ENCODE measurements around the gene TRPV3.
"Not testable (repeated sequence)": the region's sequence is repeated elsewhere in the genome, so short reads cannot be mapped to it uniquely, and the experiment has no call there.

The TRPV3 gene

GRCh38 chr17:3497101-3497500 is 60.5 kb downstream of the TRPV3 start:
- Histone ChIP-seq H3K4me3 (no peak overlapping the region), H3K27ac (no peak overlapping the region)

DNA sequence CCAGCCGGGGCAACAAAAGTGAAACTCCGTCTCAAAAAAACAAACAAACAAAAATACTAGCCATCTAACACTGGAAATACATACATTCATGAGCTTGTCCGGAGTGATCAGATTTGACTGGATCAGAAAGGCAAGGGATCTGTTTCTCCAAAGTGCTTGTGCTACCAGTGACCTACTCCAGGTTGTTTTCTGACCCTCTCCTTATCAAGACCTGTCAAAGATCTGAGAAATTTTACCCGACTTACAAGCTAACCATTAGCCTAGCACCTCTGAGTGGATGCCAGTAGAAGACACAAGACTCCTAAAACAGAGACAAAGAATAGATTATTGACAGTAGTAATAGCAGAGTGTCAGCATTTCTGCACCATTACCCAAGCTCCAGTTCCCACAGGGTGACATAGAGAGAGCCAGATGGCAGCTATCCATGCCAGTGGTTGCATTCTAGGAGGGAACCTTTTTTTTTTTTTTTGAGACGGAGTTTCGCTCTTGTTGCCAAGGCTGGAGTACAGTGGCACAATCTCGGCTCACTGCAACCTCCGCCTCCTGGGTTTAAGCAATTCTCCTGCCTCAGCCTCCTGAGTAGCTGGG is 72.0 kb downstream of the TRPV3 start:
- Histone ChIP-seq H3K27ac (no peak overlapping the region), H3K4me3 (no peak overlapping the region)

GRCh38 chr17:3482852-3483251 is 74.8 kb downstream of the TRPV3 start:
- H3K4me3 ChIP-seq: no peak overlapping the region
- no peak overlapping the region for H3K27ac ChIP-seq

DNA sequence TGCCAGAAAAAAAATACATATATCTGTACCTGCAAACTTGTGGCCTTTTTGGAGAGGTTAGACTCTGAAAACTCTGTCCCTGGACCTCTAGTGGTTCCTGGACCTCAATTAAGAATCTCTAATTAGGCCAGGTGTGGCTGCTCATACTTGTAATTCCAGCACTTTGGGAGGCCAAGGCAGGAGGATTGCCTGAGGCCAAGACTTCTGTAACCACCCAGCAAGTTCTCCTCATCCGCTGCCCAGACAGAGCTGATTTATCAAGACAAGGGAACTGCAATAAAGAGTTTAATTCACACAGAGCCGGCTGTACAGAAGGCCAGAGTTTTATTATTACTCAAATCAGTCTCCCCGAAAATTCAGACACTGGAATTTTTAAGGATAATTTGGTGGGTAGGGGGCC is 77.6 kb downstream of the TRPV3 start:
- Histone ChIP-seq H3K27ac (no peak overlapping the region), H3K4me3 (no peak overlapping the region)

DNA sequence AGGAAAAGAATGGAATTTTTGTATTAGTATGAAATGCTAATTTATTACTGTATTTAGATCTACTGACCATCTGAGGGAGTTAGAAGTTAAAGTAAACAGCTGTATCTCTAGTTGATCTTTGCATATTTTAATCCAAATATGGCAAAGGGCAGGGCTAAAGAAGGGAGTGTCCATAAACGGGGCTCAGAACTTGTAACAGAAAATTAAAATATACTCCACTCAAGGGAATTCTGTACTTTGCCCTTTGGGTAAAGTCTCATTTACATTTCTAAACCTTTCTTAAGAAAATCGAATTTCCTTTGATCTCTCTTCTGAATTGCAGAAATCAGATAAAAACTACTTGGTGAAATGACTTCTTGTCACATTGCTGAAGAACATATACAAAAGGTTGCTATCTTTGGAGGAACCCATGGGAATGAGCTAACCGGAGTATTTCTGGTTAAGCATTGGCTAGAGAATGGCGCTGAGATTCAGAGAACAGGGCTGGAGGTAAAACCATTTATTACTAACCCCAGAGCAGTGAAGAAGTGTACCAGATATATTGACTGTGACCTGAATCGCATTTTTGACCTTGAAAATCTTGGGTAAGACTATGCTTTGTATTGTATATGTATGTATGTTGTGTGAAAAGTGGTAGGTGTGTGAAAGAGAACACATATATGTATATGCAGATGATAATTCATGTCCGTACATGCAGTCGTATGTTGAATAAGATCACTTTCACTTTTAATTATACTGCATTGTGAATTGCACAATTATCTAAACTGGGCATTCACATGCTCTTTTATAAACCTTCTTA is 81.6 kb downstream of the TRPV3 start, which contains the start of gene ASPA:
Gene ASPA (plus strand): TSS at position 186 of the 799 bp plus-strand sequence. CDS start 163 bp downstream, at position 349.
- Histone ChIP-seq H3K4me3 (peak within 1 kb of the TSS in 4 of 7 experiments; percentile 6 to 39 (median 14)), H3K27ac (peak within 1 kb of the TSS in 12 of 21 experiments; percentile 21 to 66 (median 48))

- Histone ChIP-seq H3K4me3 (no peak overlapping the region), H3K27ac (peak overlapping the region in 8 of 21 experiments; percentile 5 to 66 (median 36))
These were observed 82.3 kb downstream of the TRPV3 start for GRCh38 chr17:3475251-3475685.

GRCh38 chr17:3474212-3474611 is 83.4 kb downstream of the TRPV3 start:
- Histone ChIP-seq H3K27ac (peak overlapping the region in 1 of 21 experiments; percentile 66), H3K4me3 (no peak overlapping the region)

GRCh38 chr17:3472137-3472536 is 85.5 kb downstream of the TRPV3 start:
- Histone ChIP-seq H3K27ac (no peak overlapping the region), H3K4me3 (no peak overlapping the region)

DNA sequence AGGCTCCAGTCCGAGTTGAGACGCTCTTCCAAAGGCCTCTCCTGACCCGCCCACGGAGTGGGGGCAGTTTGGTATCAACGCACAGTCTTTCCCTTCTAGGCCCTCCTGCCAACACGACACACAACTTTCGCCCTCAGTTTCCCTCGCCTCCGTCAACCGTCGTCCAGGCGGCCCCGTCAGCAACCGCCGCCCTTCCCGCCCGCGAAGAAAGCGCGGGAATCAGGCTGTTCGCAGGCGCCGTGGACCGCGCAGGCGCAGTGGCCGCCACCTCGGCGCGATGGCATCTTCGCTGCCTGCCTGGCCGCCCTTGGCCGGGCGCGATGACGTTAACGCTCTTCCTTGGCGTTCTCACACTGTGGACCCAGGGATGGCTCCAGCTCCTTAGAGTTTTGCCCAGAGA is 86.0 kb downstream of the TRPV3 start, which contains the start of gene SPATA22:
Gene SPATA22 (minus strand): TSS at position 221 of the 400 bp plus-strand sequence. CDS start 2,494 bp downstream, outside the sequence.
- H3K4me3 ChIP-seq: no peak within 1 kb of the TSS
- no peak within 1 kb of the TSS for H3K27ac ChIP-seq

DNA sequence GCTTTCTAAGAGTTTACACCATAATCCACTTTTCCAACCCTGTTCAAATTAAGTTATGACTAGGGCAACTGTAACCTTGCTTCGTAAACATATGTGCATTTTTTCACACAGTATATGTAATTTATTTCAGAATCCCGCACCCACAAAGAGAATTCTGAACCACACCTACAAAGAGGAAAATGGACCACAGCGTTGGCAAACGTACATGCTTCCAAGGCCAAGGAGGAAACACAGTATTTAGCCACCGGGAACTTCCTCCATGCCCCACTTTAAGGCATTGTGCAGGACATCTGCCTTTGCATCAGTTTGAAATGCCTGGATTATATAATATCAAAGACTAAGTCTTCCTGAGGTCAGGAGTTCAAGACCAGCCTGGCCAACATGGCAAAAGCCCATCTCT is 88.1 kb downstream of the TRPV3 start:
- Histone ChIP-seq H3K27ac (no peak overlapping the region), H3K4me3 (no peak overlapping the region)

GRCh38 chr17:3466355-3466754 is 91.3 kb downstream of the TRPV3 start:
- H3K27ac ChIP-seq, H3K4me3 ChIP-seq: not testable (repeated sequence)

All from skin epidermis (tissue), 12 donors.